Spleen (tissue), 11 donors: ENCODE measurements around the gene NAA16. TPM values are rescaled to one million over a fixed set of nuclear protein-coding genes. Genes with fewer than 3 reads are reported as not detected.
"Not testable (repeated sequence)": the region's sequence is repeated elsewhere in the genome, so short reads cannot be mapped to it uniquely, and the experiment has no call there.

Source experiments
- DNase-seq: peaks from one replicate; pipeline ENCODE4 v3.0.0-alpha.2; 2020
- H3K27ac ChIP-seq, 8 donors: fragments of 200-600 bp; sonication (generic) in 7 of 8; 1 replicate in 4 of 8; 2 replicates in 4 of 8; pipeline versions ENCODE4 v1.5.0 to v1.8.0; 2016 to 2021; ENCODE audit warnings: inconsistent platforms in 4 of 8, mild to moderate bottlenecking in 4 of 8, moderate library complexity in 1 of 8
- H3K27me3 ChIP-seq, 7 donors: fragments of 200-600 bp; sonication (generic) in 6 of 7; replicated peaks in 1 of 7; 1 replicate in 4 of 7; 2 replicates in 3 of 7; pipeline versions ENCODE4 v1.5.0 to v1.8.0; 2016 to 2021; ENCODE audit warnings: inconsistent platforms in 3 of 7, mild to moderate bottlenecking in 1 of 7
- H3K36me3 ChIP-seq, 6 donors: fragments of 200-600 bp; sonication (generic) in 5 of 6; 1 replicate in 4 of 6; 2 replicates in 2 of 6; pipeline versions ENCODE4 v1.5.0 to v1.8.0; 2016 to 2021; ENCODE audit warnings: inconsistent platforms in 2 of 6
- H3K4me1 ChIP-seq, 6 donors: fragments of 200-600 bp; sonication (generic) in 5 of 6; 1 replicate in 3 of 6; 2 replicates in 3 of 6; pipeline versions ENCODE4 v1.5.0 to v1.8.0; 2016 to 2021; ENCODE audit warnings: inconsistent platforms in 3 of 6
- H3K4me3 ChIP-seq, 8 donors: fragments of 200-600 bp; sonication (generic) in 7 of 8; 1 replicate in 4 of 8; 2 replicates in 4 of 8; pipeline versions ENCODE4 v1.5.0 to v1.8.0; 2016 to 2021; ENCODE audit warnings: inconsistent platforms in 4 of 8, mild to moderate bottlenecking in 4 of 8, moderate library complexity in 2 of 8
- H3K9me3 ChIP-seq, 8 donors: fragments of 200-600 bp; sonication (generic) in 7 of 8; 1 replicate in 4 of 8; 2 replicates in 4 of 8; pipeline versions ENCODE4 v1.5.0 to v1.8.0; 2016 to 2021; ENCODE audit warnings: inconsistent platforms in 4 of 8
- CTCF ChIP-seq, 11 experiments: fragments of 200-600 bp in 7 of 11; fragments of 450-650 bp in 4 of 11; sonication (generic) in 4 of 11; IDR thresholded peaks in 8 of 11; conservative IDR thresholded peaks in 3 of 11; 1 replicate in 7 of 11; 2 replicates in 4 of 11; pipeline versions ENCODE4 v1.4.0 to v1.8.0; 2016 to 2021; ENCODE audit warnings: antibody characterized with exemption in 11 of 11, inconsistent platforms in 4 of 11, mild to moderate bottlenecking in 1 of 11
- POLR2A ChIP-seq, 3 donors: fragments of 450-650 bp; IDR thresholded peaks; one replicate each; pipeline ENCODE4 v1.5.1; 2017; ENCODE audit warnings: antibody characterized with exemption in 3 of 3, mild to moderate bottlenecking in 1 of 3
- POLR2AphosphoS5 ChIP-seq, 3 donors: sonication (generic); formaldehyde crosslinking; IDR thresholded peaks; one replicate each; pipeline ENCODE4 v1.5.1; 2017; ENCODE audit warnings: antibody characterized with exemption in 3 of 3
- WGBS, 5 donors: extraction: QIAGEN DNeasy Blood & Tissue Kit in 3 of 5; methylation state at CpG; one replicate each; pipeline versions ENCODE4 v1.1.5 to v1.1.7; 2013 to 2018; 5-methylcytosine and 5-hydroxymethylcytosine counted together
- intact Hi-C: fragments of 100-400 bp; cut with DNase I; formaldehyde crosslinking; loops from one replicate; pipeline ENCODE4 v1.15.0; 2023; ENCODE audit warnings: low total_unique reads
- polyA plus RNA-seq, 3 donors: library from polyadenylated mRNA; stranded (reverse); fragments of 200-250 nt; gene quantifications; one replicate each; pipeline ENCODE4 v1.2.1, GENCODE V29; 2013
- total RNA-seq, 7 donors: library from RNA; depleted of rRNA in 3 of 7; stranded (reverse); fragments of >200 nt in 3 of 7; fragmentation: NEBNext Ultra II Directional in 4 of 7; extraction: Animal tissue kit (Norgen Biotek cat#: 25700) in 4 of 7; gene quantifications; one replicate each; pipeline versions ENCODE4 v1.1.0 to v1.2.1, GENCODE V29; 2016 to 2021
- donor health status: healthy with polysubstance abuse.
- donor health status: DM: no; HTN: no; CAD: no; lungs with moderate emphysema.
- donor health status: DM: no; HTN: no; CAD: no.
- donor health status: Bipolar disorder and iron deficiency.
- donor health status: healthy.
- donor health status: DM: no; HTN: no; CAD: no.
- donor health status: DM: yes; HTN: yes; CAD: no.

Gene NAA16
- total and polyA plus RNA-seq, 10 donors: 8.1 to 45.3 (median 26.9) TPM

GRCh38 chr13:41276824-41277223 lies 34.2 kb upstream of the NAA16 start:
- no peaks in the 10 kb centered on the region for H3K9me3 ChIP-seq
- TF ChIP-seq POLR2AphosphoS5 (IDR thresholded peaks at IDR 0.05): no peak
- TF ChIP-seq POLR2A (IDR thresholded peaks at IDR 0.05): no peak
- no peak for TF ChIP-seq CTCF (IDR thresholded peaks at IDR 0.05 in 8 of 11, conservative IDR thresholded peaks at IDR 0.05 in 3 of 11)
- no peaks in the 10 kb centered on the region for H3K36me3 ChIP-seq
- H3K4me3 ChIP-seq: no peak overlapping the region
- H3K4me1 ChIP-seq: peaks cover 0 to 5% (median 0%) of the 10 kb centered on the region in 6 donors
- intact Hi-C loops: no loop called here
- H3K27ac ChIP-seq: no peak overlapping the region
- DNase-seq: no peak
- no peaks in the 10 kb centered on the region for H3K27me3 ChIP-seq

GRCh38 chr13:41279156-41279555 lies 31.9 kb upstream of the NAA16 start:
- intact Hi-C loops: not testable (repeated sequence)
- WGBS, 5 donors: 63 to 75% (median 69%) methylated on average over 2 of the region's 2 CpGs

GRCh38 chr13:41282129-41282571 lies 28.9 kb upstream of the NAA16 start:
- Histone ChIP-seq H3K36me3 (no peaks in the 10 kb centered on the region), H3K4me1 (peaks cover 0 to 7% (median 0%) of the 10 kb centered on the region in 6 donors), H3K4me3 (no peak overlapping the region), H3K27ac (no peak overlapping the region), H3K27me3 (no peaks in the 10 kb centered on the region), H3K9me3 (no peaks in the 10 kb centered on the region)
- no peak for DNase-seq
- TF ChIP-seq POLR2A (IDR thresholded peaks at IDR 0.05) (no peak), CTCF (IDR thresholded peaks at IDR 0.05 in 8 of 11, conservative IDR thresholded peaks at IDR 0.05 in 3 of 11) (no peak), POLR2AphosphoS5 (IDR thresholded peaks at IDR 0.05) (no peak)
- 61 to 77% (median 66%) methylated on average over 5 of the region's 5 CpGs for WGBS, 5 donors
- intact Hi-C loops: no loop called here

More at GRCh38 chr13:41279156-41279555, 31.9 kb upstream of the NAA16 start:
- H3K27ac ChIP-seq, H3K9me3 ChIP-seq, DNase-seq, H3K4me1 ChIP-seq, H3K4me3 ChIP-seq, H3K27me3 ChIP-seq, H3K36me3 ChIP-seq: not testable (repeated sequence)

- Histone ChIP-seq H3K27me3 (no peaks in the 10 kb centered on the region), H3K27ac (no peak overlapping the region), H3K4me3 (no peak overlapping the region), H3K4me1 (peaks cover 0 to 7% (median 0%) of the 10 kb centered on the region in 6 donors), H3K36me3 (no peaks in the 10 kb centered on the region), H3K9me3 (no peaks in the 10 kb centered on the region)
- intact Hi-C loops: no loop called here
- 95 to 96% (median 95%) methylated on average over 12 to 13 of the region's 13 CpGs for WGBS, 5 donors
- TF ChIP-seq POLR2AphosphoS5 (IDR thresholded peaks at IDR 0.05) (no peak), POLR2A (IDR thresholded peaks at IDR 0.05) (no peak), CTCF (IDR thresholded peaks at IDR 0.05 in 8 of 11, conservative IDR thresholded peaks at IDR 0.05 in 3 of 11) (no peak)
- DNase-seq: no peak
These were observed 26.4 kb upstream of the NAA16 start for GRCh38 chr13:41284512-41285288.
